Fibroblast of mammary gland (primary cell): Measurements from ENCODE around the gene SCGB1D4.

Source experiments
- DNase-seq: peaks from one replicate; pipeline ENCODE4 v3.0.0-alpha.2; 2010; ENCODE audit warnings: low read depth
- H3K4me3 ChIP-seq: 2 replicates; pipeline ENCODE4 v1.5.1; 2011; ENCODE audit warnings: low read depth, mild to moderate bottlenecking, low read length, moderate library complexity; ENCODE audit not compliant: control insufficient read depth
- CTCF ChIP-seq: conservative IDR thresholded peaks from 2 replicates; pipeline ENCODE4 v1.5.1; 2011; ENCODE audit warnings: low read depth, low read length, inconsistent platforms; ENCODE audit not compliant: control insufficient read depth, insufficient read depth

SCGB1D4 gene

DNA sequence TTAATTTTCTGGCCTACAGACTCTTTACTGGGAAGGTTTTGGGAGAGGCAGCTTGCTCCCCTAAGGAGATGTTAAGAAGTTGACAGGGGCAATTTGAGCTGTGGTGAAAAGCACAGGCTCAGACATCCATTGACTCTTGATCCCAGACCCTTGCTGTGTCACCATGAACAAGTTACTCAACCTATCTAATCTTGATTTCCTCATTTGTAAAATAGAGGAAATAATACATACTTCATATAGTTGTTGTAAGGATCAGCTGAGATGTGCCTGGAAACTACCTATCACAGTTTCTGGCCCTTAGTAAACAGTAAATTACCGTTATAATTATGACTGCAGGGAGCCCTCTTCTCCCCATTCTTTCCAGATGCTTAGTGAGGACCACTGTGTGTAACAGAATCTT is 16.6 kb upstream of the SCGB1D4 start:
- no peak overlapping the region for H3K4me3 ChIP-seq
- DNase-seq, result no peak
- no peak for TF ChIP-seq CTCF

DNA sequence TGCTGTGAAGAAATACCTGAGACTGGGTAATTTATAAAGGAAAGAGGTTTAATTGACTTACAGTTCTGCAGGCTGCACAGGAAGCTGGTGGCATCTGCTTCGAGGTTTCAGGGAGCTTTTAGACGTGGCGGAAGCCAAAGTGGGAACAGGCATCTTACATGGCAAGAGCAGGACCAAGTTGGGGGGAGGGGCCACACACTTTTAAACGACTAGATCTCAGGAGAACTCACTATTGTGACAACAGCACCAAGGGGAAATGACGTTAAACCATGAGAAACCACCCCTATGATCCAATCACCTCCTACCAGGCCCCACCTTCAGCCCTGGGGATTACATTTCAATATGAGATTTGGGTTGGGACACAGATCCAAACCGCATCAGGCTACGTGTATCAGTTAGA is 11.1 kb upstream of the SCGB1D4 start:
- H3K4me3 ChIP-seq, result no peak overlapping the region
- DNase-seq, result no peak

GRCh38 chr11:62307950-62308349 is 9.1 kb upstream of the SCGB1D4 start:
- H3K4me3 ChIP-seq, result no peak overlapping the region
- no peak for TF ChIP-seq CTCF
- no peak for DNase-seq

More for the DNA sequence above, 11.1 kb upstream of the SCGB1D4 start:
- TF ChIP-seq CTCF, result no peak

DNA sequence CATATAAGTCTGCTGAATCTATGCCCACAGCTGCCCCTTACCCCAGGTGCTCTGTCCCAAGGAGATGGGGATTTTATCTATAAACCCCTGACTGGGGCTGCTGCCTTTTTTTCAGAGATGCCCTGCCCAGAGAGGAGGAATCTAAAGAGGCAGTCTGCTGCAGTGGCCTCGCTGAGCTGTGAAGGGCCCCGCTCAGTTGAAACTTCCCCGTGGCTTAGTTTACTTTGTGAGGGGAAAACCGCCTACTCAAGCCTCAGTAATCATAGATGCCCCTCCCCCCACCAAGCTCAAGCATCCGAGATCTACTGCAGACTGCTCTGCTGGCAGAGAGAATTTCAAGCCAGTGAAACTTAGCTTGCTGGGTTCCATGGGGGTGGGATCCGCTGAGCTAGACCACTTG is 7.4 kb upstream of the SCGB1D4 start:
- no peak for TF ChIP-seq CTCF
- DNase-seq, result no peak
- H3K4me3 ChIP-seq, result no peak overlapping the region

DNA sequence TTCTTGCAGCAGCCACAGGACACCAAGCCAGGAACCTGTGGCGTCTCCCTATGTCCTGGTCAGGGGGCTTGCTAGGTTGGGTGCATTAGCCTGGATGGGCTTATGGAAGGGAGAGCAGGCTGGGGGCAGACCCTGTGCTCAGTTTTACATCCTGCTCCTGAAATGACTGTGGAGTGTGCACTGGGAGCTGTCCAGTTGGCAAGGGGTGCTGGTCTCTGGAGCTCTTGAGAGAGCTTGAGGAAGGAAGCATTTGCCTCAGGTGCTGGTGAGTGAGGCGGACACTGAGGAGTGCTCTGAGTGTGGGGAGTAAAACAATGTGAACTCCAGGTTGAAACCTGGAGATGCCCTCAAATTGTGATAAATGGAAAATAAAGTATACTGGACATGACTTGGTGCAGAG is 3.4 kb downstream of the SCGB1D4 start:
- H3K4me3 ChIP-seq, result no peak overlapping the region
- no peak for TF ChIP-seq CTCF
- DNase-seq, result peak; percentile 28

- no peak for TF ChIP-seq CTCF
- no peak overlapping the region for H3K4me3 ChIP-seq
- DNase-seq, result no peak
Observed at GRCh38 chr11:62280452-62280851, 18.4 kb downstream of the SCGB1D4 start.

DNA sequence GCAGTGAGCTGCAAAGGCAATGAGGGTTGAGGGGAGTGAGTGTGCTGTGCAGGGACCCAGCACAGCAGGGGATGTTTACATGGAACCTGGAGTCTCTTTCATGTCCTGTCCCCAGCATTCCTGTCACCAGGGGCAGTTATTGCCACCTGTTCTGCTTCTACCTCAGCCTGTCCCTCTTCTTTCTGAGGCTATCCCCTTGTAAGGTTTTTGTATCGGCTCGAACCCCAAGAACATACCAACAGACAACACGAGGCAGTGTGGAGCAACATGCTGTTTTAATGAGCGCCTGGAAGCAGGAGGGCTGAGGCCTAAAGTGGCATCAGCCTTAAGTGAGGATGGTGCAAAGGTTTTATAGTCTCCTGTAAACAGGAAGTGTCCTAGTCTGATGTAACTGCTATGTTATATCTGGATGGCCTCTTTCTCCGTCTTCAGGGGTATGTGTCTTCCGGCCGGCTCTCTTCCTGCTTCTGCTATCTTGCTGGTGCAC is 25.0 kb downstream of the SCGB1D4 start:
- DNase-seq, result no peak
- no peak for TF ChIP-seq CTCF

More for the DNA sequence above, 25.0 kb downstream of the SCGB1D4 start:
- H3K4me3 ChIP-seq, result no peak overlapping the region
